ENCODE measurements around the gene WEE2.

DNA sequence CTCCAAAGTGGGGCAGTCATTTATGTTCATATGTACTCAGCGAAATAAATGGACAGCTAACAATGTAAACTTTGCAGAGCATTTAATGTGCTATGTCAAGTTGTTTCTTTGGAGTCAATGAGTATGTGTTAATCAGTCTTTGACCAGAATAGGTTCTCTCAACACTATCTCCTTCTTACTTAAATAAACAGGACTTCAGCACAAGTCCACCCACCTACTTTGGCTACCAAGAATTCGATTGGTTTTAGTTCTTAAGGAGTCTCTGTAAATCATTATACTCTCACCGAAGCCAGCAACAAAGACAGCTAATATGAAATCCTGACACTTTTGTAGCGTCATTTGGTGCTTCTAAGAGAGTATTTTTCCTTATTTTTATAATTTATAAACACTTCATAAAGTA, 6.9 kb downstream of the WEE2 start:
- TF ChIP-seq CBX3 (IDR thresholded peaks at IDR 0.05; ENCODE audit: low read depth) (no peak), EGR1 (IDR thresholded peaks at IDR 0.05; ENCODE audit: low read depth) (no peak)
- TF ChIP-seq, protein P1, sequence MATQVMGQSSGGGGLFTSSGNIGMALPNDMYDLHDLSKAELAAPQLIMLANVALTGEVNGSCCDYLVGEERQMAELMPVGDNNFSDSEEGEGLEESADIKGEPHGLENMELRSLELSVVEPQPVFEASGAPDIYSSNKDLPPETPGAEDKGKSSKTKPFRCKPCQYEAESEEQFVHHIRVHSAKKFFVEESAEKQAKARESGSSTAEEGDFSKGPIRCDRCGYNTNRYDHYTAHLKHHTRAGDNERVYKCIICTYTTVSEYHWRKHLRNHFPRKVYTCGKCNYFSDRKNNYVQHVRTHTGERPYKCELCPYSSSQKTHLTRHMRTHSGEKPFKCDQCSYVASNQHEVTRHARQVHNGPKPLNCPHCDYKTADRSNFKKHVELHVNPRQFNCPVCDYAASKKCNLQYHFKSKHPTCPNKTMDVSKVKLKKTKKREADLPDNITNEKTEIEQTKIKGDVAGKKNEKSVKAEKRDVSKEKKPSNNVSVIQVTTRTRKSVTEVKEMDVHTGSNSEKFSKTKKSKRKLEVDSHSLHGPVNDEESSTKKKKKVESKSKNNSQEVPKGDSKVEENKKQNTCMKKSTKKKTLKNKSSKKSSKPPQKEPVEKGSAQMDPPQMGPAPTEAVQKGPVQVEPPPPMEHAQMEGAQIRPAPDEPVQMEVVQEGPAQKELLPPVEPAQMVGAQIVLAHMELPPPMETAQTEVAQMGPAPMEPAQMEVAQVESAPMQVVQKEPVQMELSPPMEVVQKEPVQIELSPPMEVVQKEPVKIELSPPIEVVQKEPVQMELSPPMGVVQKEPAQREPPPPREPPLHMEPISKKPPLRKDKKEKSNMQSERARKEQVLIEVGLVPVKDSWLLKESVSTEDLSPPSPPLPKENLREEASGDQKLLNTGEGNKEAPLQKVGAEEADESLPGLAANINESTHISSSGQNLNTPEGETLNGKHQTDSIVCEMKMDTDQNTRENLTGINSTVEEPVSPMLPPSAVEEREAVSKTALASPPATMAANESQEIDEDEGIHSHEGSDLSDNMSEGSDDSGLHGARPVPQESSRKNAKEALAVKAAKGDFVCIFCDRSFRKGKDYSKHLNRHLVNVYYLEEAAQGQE (IDR thresholded peaks at IDR 0.05; ENCODE audit: low read depth): no peak
- TF ChIP-seq, protein P2, sequence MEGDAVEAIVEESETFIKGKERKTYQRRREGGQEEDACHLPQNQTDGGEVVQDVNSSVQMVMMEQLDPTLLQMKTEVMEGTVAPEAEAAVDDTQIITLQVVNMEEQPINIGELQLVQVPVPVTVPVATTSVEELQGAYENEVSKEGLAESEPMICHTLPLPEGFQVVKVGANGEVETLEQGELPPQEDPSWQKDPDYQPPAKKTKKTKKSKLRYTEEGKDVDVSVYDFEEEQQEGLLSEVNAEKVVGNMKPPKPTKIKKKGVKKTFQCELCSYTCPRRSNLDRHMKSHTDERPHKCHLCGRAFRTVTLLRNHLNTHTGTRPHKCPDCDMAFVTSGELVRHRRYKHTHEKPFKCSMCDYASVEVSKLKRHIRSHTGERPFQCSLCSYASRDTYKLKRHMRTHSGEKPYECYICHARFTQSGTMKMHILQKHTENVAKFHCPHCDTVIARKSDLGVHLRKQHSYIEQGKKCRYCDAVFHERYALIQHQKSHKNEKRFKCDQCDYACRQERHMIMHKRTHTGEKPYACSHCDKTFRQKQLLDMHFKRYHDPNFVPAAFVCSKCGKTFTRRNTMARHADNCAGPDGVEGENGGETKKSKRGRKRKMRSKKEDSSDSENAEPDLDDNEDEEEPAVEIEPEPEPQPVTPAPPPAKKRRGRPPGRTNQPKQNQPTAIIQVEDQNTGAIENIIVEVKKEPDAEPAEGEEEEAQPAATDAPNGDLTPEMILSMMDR (IDR thresholded peaks at IDR 0.05 in 2 of 3, conservative IDR thresholded peaks at IDR 0.05 in 1 of 3; ENCODE audit: borderline replicate concordance in 1 of 3, insufficient read depth in 1 of 3, low read depth in 2 of 3, low read length in 2 of 3): no peak
